NCI-H2227 (cell line): Measurements from ENCODE around the gene TSPEAR.
"Not testable (repeated sequence)": the region's sequence is repeated elsewhere in the genome, so short reads cannot be mapped to it uniquely, and the experiment has no call there.

Experiments
- DNase-seq: peaks from one replicate; lab custom pipeline; 2025; ENCODE audit not compliant: unreplicated experiment; lab: John Stamatoyannopoulos, UW

The TSPEAR gene

DNA sequence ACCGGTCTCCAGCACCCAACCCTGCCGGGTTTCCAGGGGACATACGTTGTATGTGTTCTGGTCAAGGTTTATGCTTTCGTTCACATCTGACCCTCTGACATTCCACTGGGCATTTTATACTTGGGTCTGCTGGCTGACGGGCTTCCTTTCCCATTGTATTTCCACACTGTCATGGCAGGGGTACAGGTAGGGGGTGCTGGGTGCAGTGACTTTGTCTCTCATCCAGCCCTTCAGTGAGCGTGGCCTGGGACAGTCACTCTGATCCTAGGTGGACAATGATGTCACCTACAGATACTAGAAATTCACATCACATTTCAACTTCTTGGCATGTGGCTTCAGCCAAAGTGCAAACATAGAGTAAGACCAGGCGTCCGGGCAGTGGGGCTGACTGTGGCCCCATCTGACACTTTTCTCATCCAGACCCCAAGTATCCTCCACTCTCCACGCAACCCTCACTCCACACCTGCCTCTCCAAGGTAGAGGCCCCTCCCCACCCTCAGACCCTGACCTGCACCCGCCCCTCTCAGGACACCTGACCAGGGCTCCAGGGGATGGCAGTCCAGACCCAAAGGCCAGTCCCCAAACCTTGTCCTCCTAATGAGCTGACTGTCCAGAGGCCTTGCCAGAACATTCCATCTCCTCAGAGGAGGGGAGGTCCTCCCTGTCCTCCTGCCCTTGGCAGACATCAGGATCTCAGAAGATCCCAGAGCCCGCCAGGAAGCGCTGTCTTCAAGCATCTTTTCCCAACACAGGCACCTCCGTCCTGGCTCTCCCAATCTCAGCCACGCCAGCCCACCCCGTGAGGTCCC is 75.0 kb downstream of the TSPEAR start:
- DNase-seq, result no peak

DNA sequence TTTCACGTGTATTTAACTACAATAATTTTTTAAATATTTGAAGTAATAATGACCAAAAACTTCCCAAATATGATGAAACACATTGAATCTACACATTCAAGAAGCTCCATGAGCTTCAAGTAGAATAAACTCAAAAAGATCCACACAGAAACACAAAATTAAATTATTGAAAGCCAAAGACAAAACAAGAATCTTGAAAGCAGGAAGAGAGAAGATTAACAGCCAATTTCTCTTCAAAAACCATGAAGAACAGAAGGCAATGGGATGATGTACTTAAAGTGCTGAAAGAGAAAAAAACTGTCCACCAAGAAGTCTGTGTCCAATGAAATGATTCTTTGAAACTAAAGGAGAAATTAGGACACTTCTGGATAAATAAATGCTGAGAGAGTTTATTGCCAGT is 79.3 kb downstream of the TSPEAR start:
- DNase-seq, result no peak

DNA sequence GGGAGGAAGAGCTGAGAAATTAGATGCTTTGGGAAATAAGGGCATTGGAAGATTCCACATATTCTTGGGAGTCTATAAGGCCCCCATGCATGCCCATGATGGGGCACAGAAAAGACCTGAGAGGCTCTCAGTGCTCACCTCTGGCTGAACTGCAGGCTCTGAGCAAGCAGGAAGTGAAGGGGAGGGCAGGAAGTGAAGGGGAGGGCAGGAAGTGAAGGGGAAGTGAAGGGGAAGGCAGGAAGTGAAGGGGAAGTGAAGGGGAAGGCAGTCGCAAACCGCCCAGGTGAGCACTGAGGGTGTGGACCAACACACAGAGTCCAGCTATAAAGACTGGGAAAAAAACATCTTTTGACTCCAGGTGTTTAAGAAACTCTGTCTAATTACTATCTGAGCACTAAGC is 80.9 kb downstream of the TSPEAR start:
- no peak for DNase-seq

DNA sequence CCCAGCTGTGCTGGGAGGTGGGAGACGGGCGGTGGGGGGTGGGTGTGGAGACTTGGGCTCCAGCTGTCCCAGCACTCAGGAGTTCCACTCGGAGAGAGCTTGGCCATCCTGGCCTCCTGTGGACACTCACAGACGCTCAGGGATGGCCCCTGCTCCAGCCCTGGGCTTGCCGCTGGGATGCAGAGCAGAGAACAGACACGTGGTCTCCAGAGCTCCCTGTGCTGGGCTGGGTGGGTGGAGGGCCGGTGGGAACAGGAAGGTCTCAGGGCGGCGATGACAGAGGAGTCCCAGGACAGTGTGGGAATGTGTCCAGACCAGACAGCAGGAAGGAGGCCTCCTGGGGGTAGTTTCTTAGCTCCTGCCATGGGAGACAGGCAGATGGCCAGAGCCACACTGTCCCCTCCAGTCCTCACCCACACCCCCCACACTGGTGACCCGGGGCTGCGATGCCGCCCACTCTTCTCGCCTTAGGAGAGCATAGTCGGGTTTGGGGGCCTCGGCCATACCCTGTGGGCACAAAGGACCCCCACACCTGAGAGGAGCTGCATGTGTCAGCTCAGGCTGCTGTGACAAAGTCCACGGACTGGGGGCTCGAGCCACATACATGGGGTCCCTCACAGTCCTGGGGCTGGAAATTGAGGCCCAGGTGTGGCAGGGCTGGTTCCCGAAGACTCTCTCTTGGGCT is 82.5 kb downstream of the TSPEAR start:
- no peak for DNase-seq

DNA sequence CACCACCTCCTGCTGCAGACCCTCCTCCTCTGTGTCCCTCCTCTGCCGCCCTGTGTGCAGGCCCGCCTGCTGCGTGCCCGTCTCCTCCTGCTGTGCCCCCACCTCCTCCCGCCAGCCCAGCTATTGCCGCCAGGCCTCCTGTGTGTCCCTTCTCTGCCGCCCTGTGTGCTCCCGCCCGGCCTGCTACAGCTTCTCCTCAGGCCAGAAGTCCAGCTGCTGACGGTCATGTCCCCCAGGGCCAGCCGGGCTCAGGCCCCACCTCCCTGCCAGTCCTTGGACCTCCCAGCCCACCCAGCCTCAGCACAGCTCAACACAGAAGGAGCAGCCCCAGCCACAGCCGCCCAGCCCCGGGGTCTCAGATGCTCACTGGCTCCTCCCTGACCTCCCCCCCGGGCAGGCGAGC is 83.5 kb downstream of the TSPEAR start:
- not testable (repeated sequence) for DNase-seq

DNA sequence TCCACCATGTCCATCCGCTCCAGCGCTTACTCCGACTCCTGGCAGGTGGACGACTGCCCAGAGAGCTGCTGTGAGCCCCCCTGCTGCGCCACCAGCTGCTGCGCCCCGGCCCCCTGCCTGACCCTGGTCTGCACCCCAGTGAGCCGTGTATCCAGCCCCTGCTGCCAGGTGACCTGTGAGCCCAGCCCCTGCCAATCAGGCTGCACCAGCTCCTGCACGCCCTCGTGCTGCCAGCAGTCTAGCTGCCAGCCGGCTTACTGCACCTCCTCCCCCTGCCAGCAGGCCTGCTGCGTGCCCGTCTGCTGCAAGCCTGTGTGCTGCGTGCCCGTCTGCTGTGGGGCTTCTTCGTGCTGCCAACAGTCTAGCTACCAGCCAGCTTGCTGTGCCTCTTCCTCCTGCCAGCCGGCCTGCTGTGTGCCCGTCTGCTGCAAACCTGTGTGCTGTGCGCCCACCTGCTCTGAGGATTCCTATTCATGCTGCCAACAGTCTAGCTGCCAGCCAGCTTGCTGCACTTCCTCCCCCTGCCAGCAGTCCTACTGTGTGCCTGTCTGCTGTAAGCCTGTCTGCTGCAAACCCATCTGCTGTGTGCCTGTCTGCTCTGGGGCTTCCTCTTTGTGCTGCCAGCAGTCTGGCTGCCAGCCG is 84.1 kb downstream of the TSPEAR start:
- not testable (repeated sequence) for DNase-seq

DNA sequence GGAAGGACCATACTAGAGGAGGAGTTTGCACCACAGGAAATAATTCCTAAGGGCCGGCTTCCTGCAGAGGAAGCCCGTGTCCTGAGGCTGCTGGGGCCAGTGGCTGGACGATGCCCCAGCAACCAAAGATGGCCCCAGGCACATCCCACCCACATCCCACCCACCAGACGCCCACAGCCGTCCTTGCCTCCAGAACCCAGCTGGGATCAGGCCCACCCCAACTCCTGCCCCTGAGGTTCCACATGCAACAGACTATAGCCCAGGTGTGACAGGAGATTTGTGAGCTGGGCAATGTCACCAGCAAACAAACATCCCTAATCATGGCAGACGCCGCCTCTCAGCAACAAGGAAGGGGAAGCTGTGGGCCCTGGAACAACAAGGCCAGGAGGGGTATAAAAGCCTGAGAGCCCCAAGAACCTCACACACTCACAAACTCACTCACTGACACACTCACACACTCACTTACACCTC is 84.7 kb downstream of the TSPEAR start, which contains the start of gene KRTAP10-9:
Gene KRTAP10-9 (plus strand): TSS at position 421 of the 471 bp plus-strand sequence. CDS start 79 bp downstream, outside the sequence.
- DNase-seq, result no peak

DNA sequence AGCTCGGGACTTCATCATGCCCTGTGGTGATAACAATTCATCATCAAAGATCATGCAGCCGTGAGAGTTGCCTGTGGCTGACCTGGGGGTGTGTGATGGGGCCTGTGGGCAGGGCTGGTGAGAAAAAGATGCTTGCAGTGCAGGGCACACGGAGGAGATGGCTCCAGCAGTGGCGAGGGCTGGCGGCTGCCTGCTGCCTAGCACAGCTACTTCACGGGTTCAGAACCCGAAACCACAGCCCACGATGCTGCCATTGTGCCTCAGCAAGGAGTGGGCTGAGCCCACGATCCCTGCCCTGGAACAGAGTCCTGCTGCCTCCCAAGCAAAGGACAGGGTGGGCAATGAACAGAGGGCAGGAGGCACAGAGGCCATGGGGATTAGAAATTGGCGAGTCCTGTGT is 85.1 kb downstream of the TSPEAR start:
- no peak for DNase-seq

DNA sequence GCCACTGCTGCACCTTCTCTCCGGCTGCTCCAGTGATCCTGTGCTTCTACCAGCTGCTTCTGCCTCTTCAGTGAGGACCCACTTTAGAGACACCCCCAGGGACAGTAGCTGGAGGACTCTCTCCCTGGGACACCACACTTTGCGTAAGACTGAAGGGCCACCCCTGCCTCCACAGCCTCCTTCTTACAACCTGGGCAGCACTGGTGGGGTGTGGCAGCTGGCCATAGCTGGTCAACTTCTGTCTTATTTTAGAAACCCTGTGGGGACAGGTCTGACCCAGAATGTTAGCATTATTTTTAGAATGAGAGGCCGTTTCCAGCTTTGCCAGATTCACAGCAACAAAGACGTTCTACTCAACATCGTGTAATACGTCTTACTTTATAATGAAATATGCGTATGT is 85.6 kb downstream of the TSPEAR start:
- no peak for DNase-seq

DNA sequence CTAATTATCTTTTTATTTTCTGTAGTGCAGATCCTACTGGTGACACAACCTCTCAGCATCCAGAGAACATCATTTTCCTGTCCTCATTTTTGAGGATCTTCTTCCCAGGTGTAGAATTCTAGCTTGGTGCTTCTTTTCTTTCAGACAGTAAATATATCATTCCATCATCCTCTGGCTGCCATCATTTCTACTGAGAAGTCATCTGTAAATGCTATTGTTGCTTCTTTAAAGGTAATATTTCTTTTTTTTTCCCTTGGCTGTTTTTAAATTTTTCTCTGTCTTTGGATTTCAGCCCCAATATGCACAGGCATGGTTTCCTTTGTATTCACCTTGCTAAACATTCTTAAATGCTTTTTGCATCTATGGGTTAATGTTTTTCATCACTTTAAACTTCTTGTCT is 87.8 kb downstream of the TSPEAR start:
- no peak for DNase-seq

DNA sequence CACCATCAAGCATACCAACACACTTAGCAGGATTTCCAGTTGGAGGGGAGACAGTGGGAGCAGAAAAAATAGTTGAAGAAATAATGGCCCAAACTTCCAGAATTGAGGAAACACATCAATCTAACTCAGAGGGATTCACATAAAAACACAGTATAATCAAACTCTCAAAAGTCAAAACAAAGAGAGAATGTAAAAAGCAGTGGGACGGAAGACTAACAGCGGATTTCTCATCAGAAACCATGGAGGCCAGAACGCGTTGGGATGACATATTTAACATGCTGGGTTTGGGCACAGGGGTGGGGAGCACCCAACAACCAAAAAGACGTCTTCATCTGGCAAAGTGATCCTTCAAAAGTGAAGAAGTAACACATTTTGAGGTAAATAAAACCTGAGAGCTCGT is 91.5 kb downstream of the TSPEAR start:
- DNase-seq, result no peak

DNA sequence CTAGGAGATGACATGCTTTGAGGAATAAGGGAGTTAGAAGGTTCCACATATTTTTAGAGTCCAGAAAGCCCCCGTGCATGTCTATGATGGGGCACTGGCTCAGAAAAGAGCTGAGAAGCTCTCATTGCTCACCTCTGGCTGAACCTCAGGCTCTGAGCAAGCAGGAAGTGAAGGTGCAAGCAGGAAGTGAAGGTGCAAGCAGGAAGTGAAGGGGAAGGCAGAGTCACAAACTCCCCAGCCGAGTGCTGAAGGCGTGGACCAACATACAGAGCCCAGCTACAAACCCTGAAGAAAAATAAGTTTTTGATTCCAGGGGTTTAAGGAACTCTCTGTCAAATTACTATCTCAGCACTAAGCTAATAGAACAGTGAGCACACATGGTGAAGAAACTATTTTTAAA is 92.5 kb downstream of the TSPEAR start:
- no peak for DNase-seq

DNA sequence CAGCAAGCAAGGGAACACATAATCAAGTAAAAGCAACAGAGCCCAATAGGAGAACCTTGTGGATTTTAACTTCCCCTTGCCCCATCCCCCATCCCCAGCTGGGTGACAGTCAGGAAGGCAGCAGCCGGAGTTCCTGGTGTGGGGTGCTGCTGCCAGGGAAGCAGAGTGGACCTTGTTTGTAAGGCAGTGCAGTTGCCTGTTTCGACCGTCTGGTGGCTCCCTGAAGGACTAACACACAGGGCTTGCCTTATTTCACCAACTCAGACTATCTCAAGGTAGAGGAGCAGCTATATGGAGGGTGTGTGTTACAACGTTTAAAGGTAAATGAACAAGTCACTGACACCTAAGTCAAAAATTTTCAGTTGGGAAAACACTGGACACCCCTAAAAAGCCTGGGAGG is 92.9 kb downstream of the TSPEAR start:
- DNase-seq, result no peak

DNA sequence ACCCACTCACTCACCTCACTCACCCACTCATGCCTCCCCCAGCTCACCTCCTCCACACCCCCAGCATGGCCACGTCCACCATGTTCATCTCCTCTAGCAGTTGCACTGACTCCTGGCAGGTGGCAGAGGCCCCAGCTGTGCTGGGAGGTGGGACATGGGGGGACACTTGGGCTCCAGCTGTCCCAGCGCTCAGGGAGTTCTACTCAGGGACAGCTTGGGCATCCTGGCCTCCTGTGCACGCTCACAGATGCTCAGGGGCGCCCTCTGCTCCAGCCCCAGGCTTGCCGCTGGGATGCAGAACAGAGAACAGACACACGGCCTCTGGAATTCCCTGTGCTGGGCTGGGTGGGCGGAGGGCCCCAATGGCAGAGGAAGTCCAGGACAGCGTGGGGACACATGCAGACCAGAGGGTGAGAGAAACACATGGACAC is 94.3 kb downstream of the TSPEAR start:
- DNase-seq, result no peak

DNA sequence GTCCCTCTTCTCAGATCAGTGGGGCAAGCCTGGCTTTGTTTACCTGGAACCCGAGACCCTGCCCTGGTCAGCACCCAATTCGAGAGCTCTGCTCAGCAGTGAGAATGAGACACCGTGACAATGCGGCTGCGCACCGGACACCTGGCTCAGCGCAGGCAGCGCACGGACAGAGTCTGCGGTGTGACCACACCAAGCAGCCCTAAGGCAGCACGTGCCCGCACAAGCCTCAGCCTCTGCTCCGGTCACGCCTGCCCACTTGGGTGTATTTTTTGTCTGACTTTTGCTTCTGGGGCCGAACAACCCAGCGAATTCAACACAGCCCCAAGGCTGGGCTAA is 94.8 kb downstream of the TSPEAR start:
- DNase-seq, result no peak

DNA sequence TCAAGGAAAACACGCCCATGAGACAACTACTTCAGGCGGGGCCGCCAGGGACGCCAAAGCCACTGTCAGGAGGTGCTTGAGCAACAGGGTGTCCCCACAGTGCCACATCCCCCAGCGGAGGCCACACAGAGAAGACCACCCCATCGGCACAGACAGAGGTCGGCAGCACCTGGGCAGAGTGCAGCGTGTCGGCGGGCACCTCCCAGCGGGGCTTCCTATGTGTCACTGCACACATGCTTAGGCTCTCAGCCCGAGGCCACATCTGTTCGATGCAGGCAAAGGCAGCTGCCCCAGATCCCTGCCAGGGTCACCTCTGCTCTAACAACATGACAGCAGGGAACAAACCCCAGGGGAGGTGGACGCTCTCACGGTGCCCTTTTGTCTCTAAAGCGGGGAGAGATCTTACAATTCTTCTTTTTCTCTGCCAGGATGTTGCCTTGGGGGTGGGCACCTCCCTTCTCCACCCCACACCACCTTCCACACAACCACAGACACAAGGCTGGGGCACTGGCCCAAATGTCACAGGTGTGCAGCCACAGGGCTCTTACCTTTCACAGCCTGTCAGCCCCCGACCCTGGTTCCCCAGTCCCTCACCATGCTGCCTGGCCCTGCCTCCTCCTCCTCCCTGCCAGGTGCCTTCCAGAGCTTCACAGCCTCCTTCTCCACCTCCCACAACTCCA is 95.3 kb downstream of the TSPEAR start:
- no peak for DNase-seq

DNA sequence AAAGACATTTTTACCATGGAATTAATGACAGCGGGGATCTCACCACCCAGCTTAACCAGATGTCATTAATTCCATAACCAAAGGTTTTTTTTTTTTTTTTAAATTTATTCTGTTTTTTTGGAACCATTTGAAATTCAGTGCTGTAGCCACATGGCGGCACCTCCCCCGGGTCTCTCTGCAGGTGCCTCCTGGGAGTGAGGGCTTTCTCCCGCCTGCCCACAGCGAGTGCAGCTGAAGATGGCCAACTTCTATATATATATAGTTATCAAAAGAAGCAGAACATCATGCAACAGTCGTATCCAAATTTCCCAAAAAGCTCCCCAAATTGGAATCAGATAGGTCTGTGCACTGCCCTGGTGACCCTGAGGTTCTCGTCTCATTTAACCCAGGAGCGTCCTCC is 95.9 kb downstream of the TSPEAR start:
- DNase-seq, result no peak

DNA sequence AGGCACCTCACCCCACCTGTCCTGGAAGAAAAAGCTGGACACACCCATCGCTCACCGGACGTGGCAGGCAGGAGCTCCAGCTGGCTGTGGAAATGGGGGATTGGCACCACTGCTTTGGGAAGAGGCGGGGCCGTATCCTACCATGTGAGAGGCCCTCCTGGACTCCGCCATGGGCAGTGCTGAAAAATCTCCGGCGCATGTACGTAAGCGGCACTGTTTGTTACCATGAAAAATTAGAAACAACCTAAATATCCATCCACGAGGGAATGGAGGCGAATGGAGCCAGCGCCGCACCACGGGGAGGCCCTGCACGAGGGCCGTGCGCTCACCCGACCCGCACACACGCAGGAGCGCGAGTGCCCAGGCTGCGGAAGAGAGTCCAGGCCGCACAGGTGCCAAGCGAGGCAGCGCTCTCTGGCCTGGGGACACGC is 96.4 kb downstream of the TSPEAR start:
- DNase-seq, result no peak

DNA sequence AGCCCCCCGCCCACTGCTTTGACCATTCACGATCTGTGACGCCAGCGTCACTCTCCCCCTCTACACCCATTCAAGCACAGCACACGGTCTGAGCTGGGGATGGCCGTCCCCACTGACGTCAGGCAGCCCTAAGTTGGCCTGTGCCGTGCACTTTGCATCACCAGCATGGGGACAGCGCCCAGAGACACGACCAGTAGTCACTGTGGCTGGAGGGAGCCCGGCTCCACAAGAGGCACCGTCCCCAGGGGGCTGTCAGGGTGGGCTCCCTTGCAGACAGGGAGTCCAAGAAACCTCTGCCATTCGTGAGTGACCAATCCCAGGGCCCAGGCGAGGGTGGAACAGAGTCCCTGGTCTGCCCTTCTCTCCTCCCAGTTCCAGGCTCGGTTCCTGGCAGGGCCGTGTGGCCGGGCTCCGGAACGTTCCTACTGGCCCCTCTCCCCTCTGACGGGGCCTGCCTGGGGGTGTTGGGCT is 97.2 kb downstream of the TSPEAR start:
- DNase-seq, result no peak

DNA sequence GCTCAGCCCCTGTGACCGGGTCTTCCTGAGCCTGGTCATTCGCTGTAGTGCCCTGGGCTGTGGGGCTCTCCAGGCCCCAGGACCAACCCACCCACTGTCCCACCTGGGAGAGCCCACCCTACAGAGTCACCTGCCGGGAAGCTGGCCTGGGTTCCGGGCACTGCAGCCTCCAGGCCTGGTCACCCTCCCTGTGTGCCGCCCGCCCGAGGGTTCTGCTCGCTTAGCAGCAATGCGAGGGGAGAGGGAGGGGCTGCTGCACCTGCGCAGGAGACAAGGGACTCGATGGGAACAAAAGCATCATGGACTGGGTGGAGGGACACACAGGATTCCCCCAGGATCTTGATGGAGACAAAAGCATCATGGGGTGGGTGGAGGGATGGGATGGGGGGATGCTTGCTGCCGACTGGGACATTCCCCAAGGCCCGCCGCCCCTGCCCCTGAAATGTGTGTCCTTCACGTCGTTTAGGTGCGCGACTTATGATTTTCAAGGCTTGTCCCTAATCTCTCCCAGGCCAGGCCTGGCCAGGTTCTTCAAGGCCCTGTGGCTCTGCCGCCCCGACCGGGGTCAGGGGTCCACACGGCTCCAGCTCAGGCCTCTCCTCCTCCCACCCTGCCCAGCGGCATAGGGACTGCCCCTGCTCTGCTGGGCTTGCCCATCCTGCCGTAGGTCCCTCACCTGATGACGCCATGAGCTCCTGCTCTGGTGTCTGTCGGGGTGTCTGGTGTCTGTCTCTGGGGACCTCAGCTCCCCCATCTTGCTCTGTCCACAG is 97.8 kb downstream of the TSPEAR start:
- DNase-seq, result no peak
